Epithelial cell of proximal tubule (primary cell): ENCODE results near the gene CPNE6. TPM values are rescaled to one million over a fixed set of nuclear protein-coding genes. Genes with fewer than 3 reads are reported as not detected.
"Not testable (repeated sequence)": the region's sequence is repeated elsewhere in the genome, so short reads cannot be mapped to it uniquely, and the experiment has no call there.

Experiments
- DNase-seq: peaks from one replicate; pipeline ENCODE4 v3.0.0-alpha.2; 2011; ENCODE audit warnings: low read depth
- H3K4me3 ChIP-seq: 2 replicates; pipeline ENCODE4 v1.5.1; 2011; ENCODE audit warnings: low read depth, mild to moderate bottlenecking, low read length
- CTCF ChIP-seq: conservative IDR thresholded peaks from 2 replicates; pipeline ENCODE4 v1.5.1; 2012; ENCODE audit warnings: low read depth, mild to moderate bottlenecking, low read length
- total RNA-seq: library from RNA; depleted of rRNA; stranded (reverse); fragments of >200 nt; gene quantifications from 2 replicates; pipeline ENCODE4 v1.2.3, GENCODE V29; 2015

The CPNE6 gene
- total RNA-seq = not detected in 2 replicates

- no peak for TF ChIP-seq CTCF
- H3K4me3 ChIP-seq = no peak within 1 kb of the TSS
- DNase-seq = no peak
Observed at GRCh38 chr14:24071144-24071697, at the start of gene CPNE6. Gene CPNE6, plus strand, starts transcription at chr14:24071562. Its CDS starts 1,375 bp downstream, at chr14:24072937.

- not testable (repeated sequence) for H3K4me3 ChIP-seq, DNase-seq
Observed at GRCh38 chr14:24024939-24025418, 46.4 kb upstream of the CPNE6 start.

- not testable (repeated sequence) for H3K4me3 ChIP-seq, DNase-seq
Observed at GRCh38 chr14:24029687-24030086, 41.7 kb upstream of the CPNE6 start.

- DNase-seq, H3K4me3 ChIP-seq: not testable (repeated sequence)
Observed at GRCh38 chr14:24031331-24031730, 40.0 kb upstream of the CPNE6 start.

- DNase-seq = peak; percentile 56
- no peak for TF ChIP-seq CTCF
Observed at GRCh38 chr14:24032727-24033418, 38.5 kb upstream of the CPNE6 start.

GRCh38 chr14:24035769-24036168 is 35.6 kb upstream of the CPNE6 start:
- H3K4me3 ChIP-seq = peak overlapping the region; percentile 67
- DNase-seq = not testable (repeated sequence)

More at GRCh38 chr14:24032727-24033418, 38.5 kb upstream of the CPNE6 start:
- H3K4me3 ChIP-seq = no peak overlapping the region

- DNase-seq = no peak
- TF ChIP-seq CTCF = peak; percentile 84
Observed at GRCh38 chr14:24036169-24036962, 35.0 kb upstream of the CPNE6 start.

GRCh38 chr14:24036963-24037657 is 34.3 kb upstream of the CPNE6 start:
- not testable (repeated sequence) for DNase-seq
- peak overlapping the region; percentile 67 for H3K4me3 ChIP-seq

More at GRCh38 chr14:24036169-24036962, 35.0 kb upstream of the CPNE6 start:
- peak overlapping the region; percentile 67 for H3K4me3 ChIP-seq

GRCh38 chr14:24037658-24038037 is 33.7 kb upstream of the CPNE6 start:
- H3K4me3 ChIP-seq = no peak overlapping the region
- TF ChIP-seq CTCF = no peak
- DNase-seq = no peak
